ENCODE results near the gene CCL5. TPM values are rescaled to one million over a fixed set of nuclear protein-coding genes. Genes with fewer than 3 reads are reported as not detected.

Gene CCL5
- total RNA-seq (2014; rRNA removed; shearing (Covaris generic); ENCODE audit: low replicate concordance) = 3.0 and 4.4 TPM in 2 replicates

GRCh38 chr17:35879773-35880654, at the start of gene CCL5:
TSS of gene CCL5 (minus strand) at chr17:35880360.
- Histone ChIP-seq H3K27me3 (no peaks in the 10 kb centered on the region), H3K9me3 (no peaks in the 10 kb centered on the region), H3K4me3 (no peak within 1 kb of the TSS), H3K36me3 (no peaks in the 10 kb centered on the region)
- DNase-seq = no peak

DNA sequence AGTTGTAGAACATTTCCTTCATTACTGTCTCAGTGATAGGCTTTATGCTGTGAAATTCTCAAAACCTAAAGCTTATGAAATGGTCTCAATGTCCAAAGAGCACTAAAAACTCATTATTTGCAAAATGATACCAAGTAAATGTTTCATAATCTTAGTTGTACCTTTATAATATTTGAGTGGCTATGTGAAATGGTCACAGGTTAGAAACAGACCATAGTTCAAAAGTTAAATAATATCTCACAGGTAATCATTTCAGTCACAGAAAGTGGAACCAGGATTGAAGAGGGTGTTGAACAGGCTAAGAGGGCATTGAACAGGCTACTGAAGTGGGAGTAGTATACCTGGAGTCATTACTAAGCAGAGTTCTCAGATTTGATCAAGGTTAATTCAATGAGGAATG, 47.6 kb upstream of the CCL5 start:
- DNase-seq = no peak
- H3K4me3 ChIP-seq = no peak overlapping the region
- no peaks in the 10 kb centered on the region for H3K27me3 ChIP-seq
- H3K36me3 ChIP-seq = no peaks in the 10 kb centered on the region
- no peaks in the 10 kb centered on the region for H3K9me3 ChIP-seq

GRCh38 chr17:35923609-35924114, 43.5 kb upstream of the CCL5 start:
- H3K36me3 ChIP-seq = no peaks in the 10 kb centered on the region
- H3K9me3 ChIP-seq = no peaks in the 10 kb centered on the region
- H3K4me3 ChIP-seq = no peak overlapping the region
- H3K27me3 ChIP-seq = no peaks in the 10 kb centered on the region
- no peak for DNase-seq

DNA sequence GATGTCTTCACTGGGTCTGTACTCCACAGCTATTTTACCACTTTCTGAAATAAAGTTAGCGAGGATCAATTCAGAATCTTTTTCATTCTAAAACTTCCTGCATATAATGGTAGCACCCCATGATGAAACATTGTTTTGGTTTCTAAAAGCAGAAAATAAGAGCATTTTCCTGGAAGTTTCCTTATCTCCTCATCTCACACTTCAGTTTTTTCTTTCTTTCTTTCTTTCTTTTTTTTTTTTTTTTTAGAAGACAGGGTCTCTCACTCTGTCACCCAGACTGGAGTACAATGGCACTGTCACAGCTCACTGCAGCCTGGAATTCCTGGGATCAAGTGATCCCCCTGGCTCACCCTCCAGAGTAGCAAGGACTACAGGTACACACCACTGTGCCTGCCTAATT, 40.1 kb upstream of the CCL5 start:
- Histone ChIP-seq H3K4me3 (no peak overlapping the region), H3K9me3 (no peaks in the 10 kb centered on the region), H3K36me3 (no peaks in the 10 kb centered on the region), H3K27me3 (no peaks in the 10 kb centered on the region)
- DNase-seq = no peak

DNA sequence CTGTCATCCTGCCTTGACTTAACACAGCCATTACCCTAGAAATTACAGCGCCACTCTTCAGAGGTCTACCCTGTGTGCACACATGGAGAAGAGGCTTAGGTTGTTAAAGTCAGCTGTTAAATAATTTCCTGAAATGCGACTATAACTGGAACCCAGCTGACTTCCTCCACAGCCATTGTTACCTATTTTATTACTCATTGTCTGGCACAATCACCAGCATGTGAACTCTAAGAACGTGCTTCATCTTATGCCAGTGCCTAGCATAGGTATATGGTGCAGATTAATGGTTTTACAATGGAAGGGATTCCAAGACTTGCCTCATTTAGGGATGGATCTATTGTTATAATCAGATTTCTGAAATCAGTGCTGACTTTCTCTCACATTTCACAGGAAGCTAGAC, 38.5 kb upstream of the CCL5 start:
- no peak for DNase-seq
- no peak overlapping the region for H3K4me3 ChIP-seq
- H3K36me3 ChIP-seq = no peaks in the 10 kb centered on the region
- no peaks in the 10 kb centered on the region for H3K9me3 ChIP-seq
- H3K27me3 ChIP-seq = no peaks in the 10 kb centered on the region

DNA sequence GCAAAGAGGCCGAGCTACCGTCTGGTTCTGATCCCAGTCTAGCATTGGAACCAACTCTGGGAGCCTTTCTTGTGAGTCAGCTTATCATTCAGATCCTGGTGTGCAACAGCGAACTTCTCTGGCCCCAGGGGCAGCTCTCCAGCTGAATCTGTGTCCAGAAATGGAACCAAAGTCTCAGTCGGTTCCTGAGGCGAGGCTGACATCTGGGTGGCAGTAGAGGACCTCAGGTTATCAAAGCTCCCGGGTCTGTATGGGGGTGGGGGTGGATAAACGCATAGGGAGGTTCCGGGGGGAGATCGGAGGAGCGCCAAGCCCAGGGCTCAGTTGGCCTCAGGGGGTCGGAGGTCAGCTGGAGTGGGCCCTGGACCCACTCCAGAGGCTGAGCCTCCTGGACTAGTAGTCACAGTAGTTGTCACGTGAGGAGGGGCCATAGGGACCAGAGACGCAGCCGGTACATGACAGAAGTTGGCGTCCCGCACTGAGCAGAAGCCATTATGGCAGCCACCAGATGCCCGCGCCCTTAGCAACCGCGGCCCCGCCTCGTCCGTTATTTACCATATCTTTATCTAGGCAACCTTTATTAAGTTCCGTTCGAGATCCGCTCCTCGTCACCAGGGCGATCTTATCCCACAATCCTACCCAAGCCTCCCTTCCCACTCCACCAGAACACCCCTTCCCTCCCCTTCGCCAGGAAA, 37.5 kb upstream of the CCL5 start:
- Histone ChIP-seq H3K4me3 (no peak overlapping the region), H3K9me3 (no peaks in the 10 kb centered on the region), H3K27me3 (no peaks in the 10 kb centered on the region), H3K36me3 (no peaks in the 10 kb centered on the region)
- no peak for DNase-seq

- DNase-seq = no peak
- H3K4me3 ChIP-seq = no peak overlapping the region
- no peaks in the 10 kb centered on the region for H3K27me3 ChIP-seq
- no peaks in the 10 kb centered on the region for H3K36me3 ChIP-seq
- H3K9me3 ChIP-seq = no peaks in the 10 kb centered on the region
These were observed 35.2 kb upstream of the CCL5 start for GRCh38 chr17:35915153-35915964.

GRCh38 chr17:35914354-35914753, 34.2 kb upstream of the CCL5 start:
- no peak for DNase-seq
- no peak overlapping the region for H3K4me3 ChIP-seq
- H3K36me3 ChIP-seq = no peaks in the 10 kb centered on the region
- H3K27me3 ChIP-seq = no peaks in the 10 kb centered on the region
- no peaks in the 10 kb centered on the region for H3K9me3 ChIP-seq

- H3K9me3 ChIP-seq = no peaks in the 10 kb centered on the region
- H3K27me3 ChIP-seq = no peaks in the 10 kb centered on the region
- no peak for DNase-seq
- no peaks in the 10 kb centered on the region for H3K36me3 ChIP-seq
- H3K4me3 ChIP-seq = no peak overlapping the region
These were observed 33.4 kb upstream of the CCL5 start for GRCh38 chr17:35913609-35914008.

DNA sequence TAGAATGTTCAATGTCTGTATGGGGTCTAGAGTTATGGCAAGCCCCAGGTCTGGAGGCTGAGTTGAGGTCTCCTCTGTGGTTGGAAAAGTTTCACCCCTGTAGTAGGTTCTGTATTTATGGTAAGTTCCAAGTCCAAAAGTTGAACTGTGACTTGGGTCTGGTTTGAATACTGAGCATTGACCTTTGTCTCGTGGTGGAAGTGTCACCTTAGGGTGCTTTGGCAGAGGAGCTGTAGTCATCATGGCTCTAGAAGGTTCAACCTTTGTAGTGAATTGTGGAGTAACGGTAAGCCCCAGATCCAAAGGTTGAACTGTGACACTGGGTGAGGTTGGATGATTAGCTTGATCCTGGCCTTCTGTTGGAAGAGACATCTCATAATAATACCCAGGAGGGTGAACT, 32.8 kb upstream of the CCL5 start:
- Histone ChIP-seq H3K9me3 (no peaks in the 10 kb centered on the region), H3K36me3 (no peaks in the 10 kb centered on the region), H3K27me3 (no peaks in the 10 kb centered on the region), H3K4me3 (no peak overlapping the region)
- DNase-seq = no peak

GRCh38 chr17:35912339-35912912, 32.3 kb upstream of the CCL5 start:
- Histone ChIP-seq H3K27me3 (no peaks in the 10 kb centered on the region), H3K36me3 (no peaks in the 10 kb centered on the region), H3K9me3 (no peaks in the 10 kb centered on the region), H3K4me3 (no peak overlapping the region)
- no peak for DNase-seq

DNA sequence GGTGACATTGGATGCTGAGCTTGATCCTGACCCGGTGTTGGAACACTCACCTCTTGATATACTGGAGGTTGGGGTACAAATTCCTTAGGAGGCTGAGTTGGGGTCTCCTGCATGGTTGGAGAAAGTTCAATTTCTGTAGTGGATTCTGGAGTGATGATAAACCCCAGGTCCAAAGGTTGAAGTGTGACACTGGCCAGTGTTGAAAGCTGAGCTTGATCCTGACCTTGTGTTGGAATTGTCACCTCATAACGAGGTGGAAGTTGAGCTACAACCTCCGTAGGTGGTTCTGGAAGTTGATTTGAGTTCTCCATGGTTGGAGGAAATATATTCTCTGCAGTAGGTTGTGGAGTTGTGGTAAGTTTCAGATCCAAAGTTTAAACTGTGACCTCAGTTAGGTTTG, 29.2 kb upstream of the CCL5 start:
- Histone ChIP-seq H3K27me3 (no peaks in the 10 kb centered on the region), H3K36me3 (no peaks in the 10 kb centered on the region), H3K4me3 (no peak overlapping the region), H3K9me3 (no peaks in the 10 kb centered on the region)
- DNase-seq = no peak

- no peak for DNase-seq
- Histone ChIP-seq H3K27me3 (no peaks in the 10 kb centered on the region), H3K9me3 (no peaks in the 10 kb centered on the region), H3K36me3 (no peaks in the 10 kb centered on the region), H3K4me3 (no peak overlapping the region)
These were observed 27.5 kb upstream of the CCL5 start for GRCh38 chr17:35907691-35908090.

GRCh38 chr17:35906926-35907637, 26.9 kb upstream of the CCL5 start:
- Histone ChIP-seq H3K36me3 (no peaks in the 10 kb centered on the region), H3K27me3 (no peaks in the 10 kb centered on the region), H3K4me3 (no peak overlapping the region), H3K9me3 (no peaks in the 10 kb centered on the region)
- DNase-seq = no peak

GRCh38 chr17:35906191-35906925, 26.2 kb upstream of the CCL5 start:
- Histone ChIP-seq H3K4me3 (no peak overlapping the region), H3K9me3 (no peaks in the 10 kb centered on the region), H3K27me3 (no peaks in the 10 kb centered on the region), H3K36me3 (no peaks in the 10 kb centered on the region)
- no peak for DNase-seq

Measured in MG63 (cell line).